Esophagus muscularis mucosa (tissue), 4 donors: Measurements from ENCODE around the gene YY1. TPM values are rescaled to one million over a fixed set of nuclear protein-coding genes. Genes with fewer than 3 reads are reported as not detected.

Source experiments
- DNase-seq: peaks from one replicate; pipeline ENCODE4 v3.0.0-alpha.2; 2017; ENCODE audit errors: extremely low spot score
- H3K27ac ChIP-seq, 4 donors: fragments of 200-600 bp; sonication (generic); replicated peaks in 1 of 4; 1 replicate in 3 of 4; 2 replicates in 1 of 4; pipeline ENCODE4 v1.5.1; 2016 to 2019; ENCODE audit warnings: mild to moderate bottlenecking in 1 of 4
- H3K27me3 ChIP-seq, 4 donors: fragments of 200-600 bp; sonication (generic); one replicate each; pipeline versions ENCODE4 v1.5.1 to v1.6.0; 2016 to 2019
- H3K36me3 ChIP-seq, 4 donors: fragments of 200-600 bp; sonication (generic); one replicate each; pipeline ENCODE4 v1.5.1; 2016 to 2019
- H3K4me1 ChIP-seq, 4 donors: fragments of 200-600 bp; sonication (generic); one replicate each; pipeline ENCODE4 v1.5.1; 2016 to 2019
- H3K4me3 ChIP-seq, 4 donors: fragments of 200-600 bp; sonication (generic); 1 replicate in 2 of 4; 2 replicates in 2 of 4; pipeline ENCODE4 v1.5.1; 2016 to 2019; ENCODE audit warnings: mild to moderate bottlenecking in 4 of 4, moderate library complexity in 1 of 4
- H3K9me3 ChIP-seq, 4 donors: fragments of 200-600 bp; sonication (generic); 1 replicate in 3 of 4; 2 replicates in 1 of 4; pipeline ENCODE4 v1.5.1; 2016 to 2019
- CTCF ChIP-seq, 3 experiments: fragments of 200-600 bp in 2 of 3; fragments of 450-650 bp in 1 of 3; sonication (generic) in 2 of 3; IDR thresholded peaks; one replicate each; pipeline ENCODE4 v1.5.1; 2017 to 2019; ENCODE audit warnings: antibody characterized with exemption in 3 of 3, mild to moderate bottlenecking in 2 of 3, moderate library complexity in 1 of 3
- EP300 ChIP-seq: sonication (generic); formaldehyde crosslinking; IDR thresholded peaks from one replicate; pipeline ENCODE4 v1.6.1; 2017; ENCODE audit warnings: antibody characterized with exemption
- POLR2A ChIP-seq: fragments of 450-650 bp; IDR thresholded peaks from one replicate; pipeline ENCODE4 v1.6.1; 2017; ENCODE audit warnings: antibody characterized with exemption, moderate library complexity, mild to moderate bottlenecking, low read depth
- POLR2AphosphoS5 ChIP-seq, 2 donors: sonication (generic); formaldehyde crosslinking; IDR thresholded peaks; one replicate each; pipeline ENCODE4 v1.6.1; 2017; ENCODE audit warnings: antibody characterized with exemption in 2 of 2
- WGBS: methylation state at CpG from one replicate; pipeline ENCODE4 v1.1.5; 2018; 5-methylcytosine and 5-hydroxymethylcytosine counted together
- intact Hi-C: fragments of 100-400 bp; cut with DNase I; formaldehyde crosslinking; loops from one replicate; pipeline ENCODE4 v1.15.1; 2023
- total RNA-seq, 4 donors: library from RNA; depleted of rRNA; stranded (reverse); fragments of >200 nt; gene quantifications; one replicate each; pipeline versions ENCODE4 v1.1.0 to v1.2.1, GENCODE V29; 2016

YY1 gene
- total RNA-seq, 4 donors from 2014 or later = 54.8 to 83.4 (median 62.7) TPM

- H3K9me3 ChIP-seq = no peaks in the 10 kb centered on the region
- WGBS = 93% methylated on average over 8 of the region's 16 CpGs
- no peak within 1 kb of the TSS for H3K27ac ChIP-seq
- TF ChIP-seq CTCF (IDR thresholded peaks at IDR 0.05) (no peak), POLR2AphosphoS5 (IDR thresholded peaks at IDR 0.05) (no peak), POLR2A (no peak), EP300 (no peak)
- no peak within 1 kb of the TSS for H3K4me3 ChIP-seq
- peaks cover 2 to 6% (median 5%) of the 10 kb centered on the region in 4 donors for H3K4me1 ChIP-seq
- DNase-seq = no peak
- intact Hi-C loops = no loop called here
- no peaks in the 10 kb centered on the region for H3K36me3 ChIP-seq
- no peaks in the 10 kb centered on the region for H3K27me3 ChIP-seq
Observed at GRCh38 chr14:100323121-100323941, 84.4 kb downstream of the YY1 start, which contains the start of gene SLC25A47. Gene SLC25A47, plus strand, starts transcription at chr14:100323339. Its CDS starts 76 bp downstream, at chr14:100323415.

GRCh38 chr14:100323942-100324307, 85.0 kb downstream of the YY1 start:
- H3K4me1 ChIP-seq = peaks cover 0 to under 1% (median 0%) of the 10 kb centered on the region in 4 donors
- H3K27me3 ChIP-seq = no peaks in the 10 kb centered on the region
- whole genome bisulfite sequencing = 90% methylated on average over 8 of the region's 8 CpGs
- no peak for TF ChIP-seq POLR2A
- TF ChIP-seq POLR2AphosphoS5 (IDR thresholded peaks at IDR 0.05) = no peak
- no peak for TF ChIP-seq EP300
- no peak overlapping the region for H3K27ac ChIP-seq
- H3K4me3 ChIP-seq = no peak overlapping the region
- DNase-seq = no peak
- H3K36me3 ChIP-seq = no peaks in the 10 kb centered on the region
- intact Hi-C loops = no loop called here
- H3K9me3 ChIP-seq = no peaks in the 10 kb centered on the region

GRCh38 chr14:100325231-100325632, 86.3 kb downstream of the YY1 start:
- intact Hi-C loops = no loop called here
- TF ChIP-seq CTCF (IDR thresholded peaks at IDR 0.05) = no peak
- no peak for TF ChIP-seq EP300
- TF ChIP-seq POLR2A = no peak
- TF ChIP-seq POLR2AphosphoS5 (IDR thresholded peaks at IDR 0.05) = no peak
- H3K4me1 ChIP-seq = no peaks in the 10 kb centered on the region
- H3K9me3 ChIP-seq = no peaks in the 10 kb centered on the region
- H3K36me3 ChIP-seq = no peaks in the 10 kb centered on the region
- 83% methylated on average over 14 of the region's 17 CpGs for WGBS
- no peak for DNase-seq
- H3K4me3 ChIP-seq = no peak overlapping the region
- no peak overlapping the region for H3K27ac ChIP-seq
- H3K27me3 ChIP-seq = no peaks in the 10 kb centered on the region

GRCh38 chr14:100325958-100326357, 87.0 kb downstream of the YY1 start:
- no peak overlapping the region for H3K27ac ChIP-seq

More at GRCh38 chr14:100325958-100326357, 87.0 kb downstream of the YY1 start:
- WGBS = 93% methylated on average over 2 of the region's 13 CpGs
- no peak for TF ChIP-seq POLR2AphosphoS5 (IDR thresholded peaks at IDR 0.05)
- no peak for TF ChIP-seq POLR2A
- no peak for TF ChIP-seq CTCF (IDR thresholded peaks at IDR 0.05)
- TF ChIP-seq EP300 = no peak
- Histone ChIP-seq H3K4me1 (no peaks in the 10 kb centered on the region), H3K9me3 (no peaks in the 10 kb centered on the region), H3K27me3 (no peaks in the 10 kb centered on the region), H3K4me3 (no peak overlapping the region), H3K36me3 (no peaks in the 10 kb centered on the region)
- intact Hi-C loops = no loop called here
- no peak for DNase-seq
